ENCODE data around the gene P2RY2.
"Not testable (repeated sequence)": the region's sequence is repeated elsewhere in the genome, so short reads cannot be mapped to it uniquely, and the experiment has no call there.

P2RY2 gene

GRCh38 chr11:73191151-73191550 is 26.9 kb upstream of the P2RY2 start:
- H3K36me3 ChIP-seq (ENCODE audit: insufficient read depth, low read length) = no peaks in the 10 kb centered on the region
- H3K4me1 ChIP-seq (ENCODE audit: insufficient read depth, low read length) = no peaks in the 10 kb centered on the region
- no peaks in the 10 kb centered on the region for H3K9me3 ChIP-seq (ENCODE audit: low read length)

GRCh38 chr11:73192272-73192671 is 25.8 kb upstream of the P2RY2 start:
- Histone ChIP-seq H3K4me3 (ENCODE audit: low read length) (no peak overlapping the region), H3K27me3 (ENCODE audit: insufficient read depth, low read length) (peaks cover 13% of the 10 kb centered on the region), H3K4me1 (ENCODE audit: insufficient read depth, low read length) (no peaks in the 10 kb centered on the region), H3K36me3 (ENCODE audit: insufficient read depth, low read length) (no peaks in the 10 kb centered on the region), H2AFZ (ENCODE audit: low read depth, low read length) (no peak overlapping the region), H3K9me3 (ENCODE audit: low read length) (no peaks in the 10 kb centered on the region)

More at GRCh38 chr11:73191151-73191550, 26.9 kb upstream of the P2RY2 start:
- H2AFZ ChIP-seq (ENCODE audit: low read depth, low read length) = no peak overlapping the region
- H3K27me3 ChIP-seq (ENCODE audit: insufficient read depth, low read length) = peaks cover 13% of the 10 kb centered on the region
- no peak overlapping the region for H3K4me3 ChIP-seq (ENCODE audit: low read length)

DNA sequence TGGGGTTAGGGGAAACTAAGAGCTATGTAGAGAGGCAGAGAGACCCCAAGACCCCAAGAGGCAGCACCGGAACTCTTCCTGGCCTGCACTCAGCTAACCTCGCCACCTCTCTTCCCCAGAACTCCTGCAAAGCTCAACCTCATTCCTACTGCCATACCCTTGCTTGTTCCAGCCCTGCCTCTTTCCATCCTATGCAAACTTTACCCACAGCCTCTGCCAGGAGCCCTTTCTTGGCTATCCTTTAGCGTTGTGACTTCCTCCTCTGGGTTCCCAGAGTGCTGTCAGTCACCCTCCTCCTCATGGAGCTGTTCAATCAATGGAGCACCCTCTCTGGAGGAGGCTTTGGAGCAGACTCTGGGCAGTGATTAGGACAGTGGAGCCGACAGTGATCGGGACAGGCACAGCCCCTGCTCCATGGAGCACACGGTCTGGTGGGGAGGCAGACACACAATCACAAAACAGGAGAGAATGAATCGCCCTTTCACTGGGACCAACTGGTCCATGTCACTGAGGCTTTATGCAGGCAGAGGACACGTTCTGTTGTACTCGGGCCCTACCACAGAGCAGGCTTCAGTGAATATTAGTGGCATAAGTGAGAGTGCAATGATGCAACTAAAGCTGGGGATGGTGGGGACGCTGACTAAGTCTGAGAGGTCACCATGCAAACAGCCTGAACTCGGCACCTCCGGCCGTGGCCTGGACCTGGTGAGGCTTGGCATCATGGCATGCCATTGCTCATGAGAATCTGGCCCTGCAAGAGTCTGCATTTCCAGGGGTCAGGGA is 24.6 kb upstream of the P2RY2 start:
- Histone ChIP-seq H3K27me3 (ENCODE audit: insufficient read depth, low read length) (peaks cover 13% of the 10 kb centered on the region), H3K9me3 (ENCODE audit: low read length) (no peaks in the 10 kb centered on the region), H3K4me1 (ENCODE audit: insufficient read depth, low read length) (peaks cover 6% of the 10 kb centered on the region), H3K36me3 (ENCODE audit: insufficient read depth, low read length) (no peaks in the 10 kb centered on the region), H3K4me3 (ENCODE audit: low read length) (no peak overlapping the region), H2AFZ (ENCODE audit: low read depth, low read length) (no peak overlapping the region)

DNA sequence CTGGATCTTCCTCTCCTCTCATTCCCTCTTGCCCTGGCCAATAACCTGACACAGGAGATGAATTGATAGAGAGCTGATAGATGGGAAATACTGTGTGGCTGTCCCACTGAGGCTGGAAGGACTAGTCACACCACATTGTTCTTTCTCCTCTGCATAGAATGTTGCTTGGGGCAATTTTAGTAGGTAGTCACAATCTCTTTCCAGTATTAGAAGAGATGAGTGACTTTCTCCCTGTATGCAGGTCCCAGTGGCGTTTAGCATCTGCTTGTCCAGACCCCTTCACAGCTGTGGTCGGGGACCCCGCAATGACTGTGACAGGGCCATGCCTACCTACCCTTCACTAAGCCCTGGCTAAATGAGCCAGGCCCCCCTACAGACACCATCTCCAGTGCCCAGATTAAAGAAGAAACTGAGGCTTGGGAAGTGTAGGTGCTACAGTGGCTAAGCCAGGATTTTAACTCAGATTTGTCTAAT is 24.0 kb upstream of the P2RY2 start:
- Histone ChIP-seq H3K9me3 (ENCODE audit: low read length) (no peaks in the 10 kb centered on the region), H2AFZ (ENCODE audit: low read depth, low read length) (no peak overlapping the region), H3K27me3 (ENCODE audit: insufficient read depth, low read length) (peaks cover 13% of the 10 kb centered on the region), H3K4me3 (ENCODE audit: low read length) (no peak overlapping the region), H3K36me3 (ENCODE audit: insufficient read depth, low read length) (no peaks in the 10 kb centered on the region), H3K4me1 (ENCODE audit: insufficient read depth, low read length) (peaks cover 11% of the 10 kb centered on the region)

GRCh38 chr11:73194593-73194992 is 23.5 kb upstream of the P2RY2 start:
- Histone ChIP-seq H3K9me3 (ENCODE audit: low read length) (no peaks in the 10 kb centered on the region), H2AFZ (ENCODE audit: low read depth, low read length) (no peak overlapping the region), H3K27me3 (ENCODE audit: insufficient read depth, low read length) (peaks cover 13% of the 10 kb centered on the region), H3K4me3 (ENCODE audit: low read length) (no peak overlapping the region), H3K4me1 (ENCODE audit: insufficient read depth, low read length) (peaks cover 11% of the 10 kb centered on the region), H3K36me3 (ENCODE audit: insufficient read depth, low read length) (no peaks in the 10 kb centered on the region)

DNA sequence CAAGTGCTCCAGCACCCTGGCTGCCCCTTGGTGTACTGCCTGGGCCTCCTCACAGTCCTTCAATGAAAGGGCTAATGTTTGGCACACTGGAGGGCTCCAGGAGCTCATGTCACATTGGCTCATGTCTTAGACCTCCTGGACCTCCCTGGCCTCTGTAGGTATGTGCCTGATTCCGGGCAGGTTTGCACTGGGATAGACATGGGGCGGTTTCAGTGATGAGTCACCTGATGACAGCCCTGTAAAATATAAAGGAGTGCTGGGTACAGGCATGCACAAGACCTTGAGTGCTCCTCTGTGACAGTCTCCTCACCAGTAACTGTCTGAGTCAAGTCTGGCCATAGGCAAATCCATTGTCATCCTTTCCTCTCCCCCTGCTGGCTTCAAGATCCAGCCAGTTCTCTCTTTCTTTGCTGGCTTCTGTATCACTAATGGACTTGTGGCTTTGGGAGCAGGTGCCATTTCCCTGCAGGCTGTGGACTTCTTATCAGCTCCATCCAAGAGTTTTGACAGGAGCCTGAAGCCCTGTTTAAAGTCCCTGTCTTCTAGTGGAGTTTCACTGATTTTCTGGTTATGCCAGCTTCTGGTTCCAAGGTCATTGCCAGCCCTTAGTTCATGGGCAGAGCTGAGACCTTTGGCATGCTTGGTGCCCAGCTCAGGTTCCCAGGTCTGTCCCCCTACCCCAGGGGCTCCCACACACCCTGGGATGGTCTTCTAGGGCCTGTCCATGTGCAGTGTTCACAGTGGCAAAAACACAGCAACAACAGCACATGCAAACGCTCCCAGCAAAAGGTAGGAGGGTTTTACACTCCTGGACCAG is 22.7 kb upstream of the P2RY2 start:
- no peaks in the 10 kb centered on the region for H3K36me3 ChIP-seq (ENCODE audit: insufficient read depth, low read length)
- peaks cover 18% of the 10 kb centered on the region for H3K4me1 ChIP-seq (ENCODE audit: insufficient read depth, low read length)
- H2AFZ ChIP-seq (ENCODE audit: low read depth, low read length) = no peak overlapping the region
- peaks cover 7% of the 10 kb centered on the region for H3K27me3 ChIP-seq (ENCODE audit: insufficient read depth, low read length)
- no peak overlapping the region for H3K4me3 ChIP-seq (ENCODE audit: low read length)
- no peaks in the 10 kb centered on the region for H3K9me3 ChIP-seq (ENCODE audit: low read length)

DNA sequence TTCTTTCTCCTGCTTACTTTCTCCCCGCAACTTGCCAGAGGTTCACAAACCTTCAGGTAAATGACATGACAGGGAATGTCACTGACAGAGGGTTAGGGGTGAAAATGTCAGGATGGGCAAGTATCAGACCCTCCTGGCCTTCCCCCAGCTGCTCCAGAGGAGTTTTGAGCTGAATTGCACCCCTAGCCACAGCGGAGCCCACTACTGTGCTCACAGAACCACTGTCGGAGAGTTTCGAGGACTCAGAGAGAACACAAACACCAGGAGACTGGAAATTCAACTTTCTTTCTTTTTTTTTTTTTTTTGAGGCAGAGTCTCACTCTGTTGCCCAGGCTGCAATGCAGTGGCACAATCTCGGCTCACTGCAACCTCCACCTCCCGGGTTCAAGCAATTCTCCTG is 21.5 kb upstream of the P2RY2 start:
- Histone ChIP-seq H3K9me3 (ENCODE audit: low read length) (no peaks in the 10 kb centered on the region), H3K27me3 (ENCODE audit: insufficient read depth, low read length) (peaks cover 6% of the 10 kb centered on the region)

GRCh38 chr11:73197348-73197747 is 20.7 kb upstream of the P2RY2 start:
- H3K27me3 ChIP-seq (ENCODE audit: insufficient read depth, low read length) = peaks cover 6% of the 10 kb centered on the region
- peaks cover 29% of the 10 kb centered on the region for H3K4me1 ChIP-seq (ENCODE audit: insufficient read depth, low read length)
- no peak overlapping the region for H3K4me3 ChIP-seq (ENCODE audit: low read length)
- no peak overlapping the region for H2AFZ ChIP-seq (ENCODE audit: low read depth, low read length)
- no peaks in the 10 kb centered on the region for H3K9me3 ChIP-seq (ENCODE audit: low read length)
- H3K36me3 ChIP-seq (ENCODE audit: insufficient read depth, low read length) = no peaks in the 10 kb centered on the region

More for the DNA sequence above, 21.5 kb upstream of the P2RY2 start:
- Histone ChIP-seq H2AFZ (ENCODE audit: low read depth, low read length) (no peak overlapping the region), H3K4me1 (ENCODE audit: insufficient read depth, low read length) (peaks cover 29% of the 10 kb centered on the region), H3K36me3 (ENCODE audit: insufficient read depth, low read length) (no peaks in the 10 kb centered on the region), H3K4me3 (ENCODE audit: low read length) (no peak overlapping the region)

- H3K27me3 ChIP-seq (ENCODE audit: insufficient read depth, low read length); H3K36me3 ChIP-seq (ENCODE audit: insufficient read depth, low read length); H3K4me3 ChIP-seq (ENCODE audit: low read length); H3K9me3 ChIP-seq (ENCODE audit: low read length); H2AFZ ChIP-seq (ENCODE audit: low read depth, low read length): not testable (repeated sequence)
- H3K4me1 ChIP-seq (ENCODE audit: insufficient read depth, low read length) = peaks cover 29% of the 10 kb centered on the region
Observed at GRCh38 chr11:73197787-73198186, 20.3 kb upstream of the P2RY2 start.

DNA sequence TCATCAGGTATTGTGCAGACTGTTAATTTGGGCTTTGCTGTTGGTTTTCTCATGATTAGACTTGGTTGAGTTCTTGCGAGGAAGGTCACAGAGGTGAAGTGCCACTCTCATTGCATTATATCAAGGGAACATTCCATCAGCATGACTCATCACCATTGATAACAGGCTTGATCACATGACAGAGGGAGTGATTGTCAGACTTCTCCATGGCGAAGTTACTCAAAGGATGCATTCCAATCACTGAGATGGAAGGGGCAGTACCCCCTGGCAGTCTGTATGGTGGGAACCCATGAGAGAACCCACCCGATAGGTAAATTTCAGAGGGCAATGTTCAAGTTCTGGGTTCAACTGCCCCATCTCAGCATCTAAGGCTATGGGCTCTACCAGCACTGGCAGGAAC is 19.4 kb upstream of the P2RY2 start:
- peaks cover 29% of the 10 kb centered on the region for H3K4me1 ChIP-seq (ENCODE audit: insufficient read depth, low read length)
- no peak overlapping the region for H3K4me3 ChIP-seq (ENCODE audit: low read length)
- H3K9me3 ChIP-seq (ENCODE audit: low read length) = no peaks in the 10 kb centered on the region
- no peaks in the 10 kb centered on the region for H3K36me3 ChIP-seq (ENCODE audit: insufficient read depth, low read length)
- H2AFZ ChIP-seq (ENCODE audit: low read depth, low read length) = no peak overlapping the region
- H3K27me3 ChIP-seq (ENCODE audit: insufficient read depth, low read length) = peaks cover 3% of the 10 kb centered on the region

DNA sequence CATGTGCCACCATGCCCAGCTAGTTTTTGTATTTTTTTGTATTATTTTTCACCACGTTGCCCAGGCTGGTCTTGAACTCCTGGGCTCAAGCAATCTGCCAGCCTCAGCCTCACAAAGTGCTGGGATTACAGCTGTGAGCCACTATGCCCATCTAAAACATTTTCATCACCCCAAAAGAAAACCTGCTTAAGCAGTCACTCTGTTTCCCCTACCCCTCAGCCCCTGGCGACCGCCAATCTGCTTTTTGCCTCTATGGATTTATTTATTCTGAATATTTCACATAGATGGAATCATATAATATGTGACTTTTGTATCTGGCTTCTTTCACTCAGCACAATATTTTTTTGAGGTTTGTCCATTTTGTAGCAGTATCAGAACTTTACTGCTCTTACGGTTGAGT is 18.6 kb upstream of the P2RY2 start:
- Histone ChIP-seq H2AFZ (ENCODE audit: low read depth, low read length) (no peak overlapping the region), H3K36me3 (ENCODE audit: insufficient read depth, low read length) (no peaks in the 10 kb centered on the region), H3K4me3 (ENCODE audit: low read length) (no peak overlapping the region), H3K27me3 (ENCODE audit: insufficient read depth, low read length) (peaks cover 1% of the 10 kb centered on the region), H3K9me3 (ENCODE audit: low read length) (no peaks in the 10 kb centered on the region), H3K4me1 (ENCODE audit: insufficient read depth, low read length) (peaks cover 29% of the 10 kb centered on the region)

DNA sequence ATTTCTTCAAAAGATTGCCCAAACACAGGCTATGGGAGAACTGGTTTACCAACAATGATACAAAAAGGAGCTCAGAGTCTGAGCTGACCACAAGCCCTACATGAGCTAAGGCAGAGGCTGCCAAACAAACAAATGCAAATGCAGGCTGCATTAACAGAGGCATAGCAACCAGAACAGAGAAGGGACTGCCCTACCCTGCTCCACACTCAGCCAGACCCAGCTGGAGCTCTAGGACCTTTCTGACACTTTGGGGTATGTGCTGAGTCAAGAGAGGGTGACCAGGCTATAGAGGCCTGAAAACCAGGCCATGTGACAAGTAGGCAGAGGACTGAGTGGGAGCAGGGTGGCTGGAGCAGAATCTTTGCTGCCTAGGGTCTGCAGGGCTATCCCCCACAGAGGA is 17.8 kb upstream of the P2RY2 start:
- H3K4me3 ChIP-seq (ENCODE audit: low read length) = no peak overlapping the region
- peaks cover 29% of the 10 kb centered on the region for H3K4me1 ChIP-seq (ENCODE audit: insufficient read depth, low read length)
- H2AFZ ChIP-seq (ENCODE audit: low read depth, low read length) = no peak overlapping the region
- H3K36me3 ChIP-seq (ENCODE audit: insufficient read depth, low read length) = no peaks in the 10 kb centered on the region
- H3K9me3 ChIP-seq (ENCODE audit: low read length) = no peaks in the 10 kb centered on the region
- H3K27me3 ChIP-seq (ENCODE audit: insufficient read depth, low read length) = no peaks in the 10 kb centered on the region

DNA sequence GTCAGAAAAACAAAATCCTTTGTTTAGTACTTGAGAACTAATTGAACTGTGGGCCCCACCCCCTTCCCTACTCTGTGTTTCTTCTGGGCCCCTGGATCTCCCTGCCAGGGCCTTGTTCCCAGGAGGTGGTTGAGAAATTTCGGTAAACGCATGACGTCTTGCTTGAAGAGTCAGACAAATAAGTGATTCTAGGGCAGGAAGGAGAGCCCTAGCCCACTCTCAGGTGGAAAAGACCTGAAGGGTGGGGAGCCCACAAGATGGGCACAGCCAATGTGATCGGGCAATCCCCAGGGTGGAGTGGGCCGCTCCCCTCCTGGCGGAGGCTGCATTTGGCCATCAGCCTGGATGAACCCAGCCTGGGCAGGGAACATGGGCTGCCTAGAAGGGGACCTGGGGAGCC is 16.8 kb upstream of the P2RY2 start:
- Histone ChIP-seq H3K4me3 (ENCODE audit: low read length) (no peak overlapping the region), H3K27me3 (ENCODE audit: insufficient read depth, low read length) (no peaks in the 10 kb centered on the region), H3K4me1 (ENCODE audit: insufficient read depth, low read length) (peaks cover 29% of the 10 kb centered on the region), H3K9me3 (ENCODE audit: low read length) (no peaks in the 10 kb centered on the region), H3K36me3 (ENCODE audit: insufficient read depth, low read length) (no peaks in the 10 kb centered on the region), H2AFZ (ENCODE audit: low read depth, low read length) (no peak overlapping the region)
